ENCODE results near the gene A3GALT2.

DNA sequence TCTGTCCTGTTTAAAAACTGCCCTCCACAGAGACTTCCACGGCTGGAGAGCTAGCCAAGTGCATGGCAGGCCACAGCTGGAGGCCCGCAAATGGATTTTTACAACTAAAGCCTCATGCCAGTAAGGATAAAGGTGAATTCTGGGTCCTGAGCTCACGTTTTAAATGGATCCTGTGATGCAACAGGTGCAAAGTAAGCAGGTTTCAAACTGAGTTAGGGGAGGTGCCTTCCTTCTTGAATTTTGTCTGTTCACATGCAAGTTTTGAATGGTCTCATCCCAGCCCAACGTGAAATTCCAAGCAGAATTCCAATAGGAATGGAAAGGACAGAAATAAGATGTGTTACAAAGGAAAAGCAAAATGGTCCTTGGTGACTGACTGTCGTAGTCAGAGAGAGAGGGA lies 36.2 kb upstream of the A3GALT2 start:
- TF ChIP-seq, protein P1, sequence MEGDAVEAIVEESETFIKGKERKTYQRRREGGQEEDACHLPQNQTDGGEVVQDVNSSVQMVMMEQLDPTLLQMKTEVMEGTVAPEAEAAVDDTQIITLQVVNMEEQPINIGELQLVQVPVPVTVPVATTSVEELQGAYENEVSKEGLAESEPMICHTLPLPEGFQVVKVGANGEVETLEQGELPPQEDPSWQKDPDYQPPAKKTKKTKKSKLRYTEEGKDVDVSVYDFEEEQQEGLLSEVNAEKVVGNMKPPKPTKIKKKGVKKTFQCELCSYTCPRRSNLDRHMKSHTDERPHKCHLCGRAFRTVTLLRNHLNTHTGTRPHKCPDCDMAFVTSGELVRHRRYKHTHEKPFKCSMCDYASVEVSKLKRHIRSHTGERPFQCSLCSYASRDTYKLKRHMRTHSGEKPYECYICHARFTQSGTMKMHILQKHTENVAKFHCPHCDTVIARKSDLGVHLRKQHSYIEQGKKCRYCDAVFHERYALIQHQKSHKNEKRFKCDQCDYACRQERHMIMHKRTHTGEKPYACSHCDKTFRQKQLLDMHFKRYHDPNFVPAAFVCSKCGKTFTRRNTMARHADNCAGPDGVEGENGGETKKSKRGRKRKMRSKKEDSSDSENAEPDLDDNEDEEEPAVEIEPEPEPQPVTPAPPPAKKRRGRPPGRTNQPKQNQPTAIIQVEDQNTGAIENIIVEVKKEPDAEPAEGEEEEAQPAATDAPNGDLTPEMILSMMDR (IDR thresholded peaks at IDR 0.05; ENCODE audit: low read length) = no peak
- no peak for TF ChIP-seq EZH2 (IDR thresholded peaks at IDR 0.05; ENCODE audit: borderline replicate concordance, low read length)

Data from OCI-LY1 (cell line).